K562 (cell line): ENCODE results near the gene SEC22C. TPM values are rescaled to one million over a fixed set of nuclear protein-coding genes. Genes with fewer than 3 reads are reported as not detected.

Experiments used
- CBX3 ChIP-seq, 2 experiments: IDR thresholded peaks; 1 replicate in 1 of 2; 2 replicates in 1 of 2; pipeline ENCODE4 v1.6.1; 2012; ENCODE audit warnings: inconsistent platforms in 2 of 2, low read length in 2 of 2, borderline replicate concordance in 1 of 2, control low read depth in 1 of 2
- DDX20 ChIP-seq: fragments of 450-650 bp; IDR thresholded peaks from 2 replicates; pipeline ENCODE4 v1.6.1; 2016; ENCODE audit warnings: missing genetic modification characterization, low read depth, mild to moderate bottlenecking, missing compliant biosample characterization, moderate library complexity
- E2F3 ChIP-seq: fragments of 250-450 bp; sonication (Bioruptor Pico); IDR thresholded peaks from 2 replicates; pipeline ENCODE4 v1.4.0; 2020; ENCODE audit warnings: mild to moderate bottlenecking
- HNRNPL ChIP-seq: fragments of 200-400 bp; formaldehyde crosslinking; IDR thresholded peaks from 2 replicates; pipeline ENCODE4 v1.6.1; 2017; ENCODE audit warnings: low read depth, mild to moderate bottlenecking, low read length
- NFYB ChIP-seq: IDR thresholded peaks from 2 replicates; pipeline ENCODE4 v1.6.1; 2011; ENCODE audit warnings: mild to moderate bottlenecking, moderate library complexity; ENCODE audit not compliant: insufficient read length; ENCODE audit errors: extremely low read depth
- POLR2B ChIP-seq: fragments of 450-650 bp; IDR thresholded peaks from 2 replicates; pipeline ENCODE4 v1.6.1; 2018; ENCODE audit warnings: low read depth; ENCODE audit not compliant: partially characterized antibody
- POU5F1 ChIP-seq: fragments of 150-350 bp; IDR thresholded peaks from 2 replicates; pipeline ENCODE4 v1.6.1; 2014; ENCODE audit warnings: borderline replicate concordance, low read length, low read depth, mild to moderate bottlenecking; ENCODE audit not compliant: partially characterized antibody
- RB1 ChIP-seq: fragments of 450-650 bp; IDR thresholded peaks from 2 replicates; pipeline ENCODE4 v1.6.1; 2017; ENCODE audit warnings: low read depth, mild to moderate bottlenecking
- RBM17 ChIP-seq: fragments of 200-400 bp; formaldehyde crosslinking; IDR thresholded peaks from 2 replicates; pipeline ENCODE4 v1.6.1; 2017; ENCODE audit warnings: low read depth, mild to moderate bottlenecking, low read length, borderline replicate concordance
- SAP30 ChIP-seq: fragments of 200-600 bp; sonication (generic); IDR thresholded peaks from 2 replicates; pipeline ENCODE4 v1.6.1; 2012; ENCODE audit warnings: borderline replicate concordance, low read depth, mild to moderate bottlenecking, moderate library complexity, low read length, control low read depth, inconsistent platforms; ENCODE audit not compliant: insufficient read depth, poor library complexity, severe bottlenecking
- SMARCC2 ChIP-seq: fragments of 450-650 bp; IDR thresholded peaks from 2 replicates; pipeline ENCODE4 v1.6.1; 2017; ENCODE audit warnings: antibody characterized with exemption, moderate library complexity, mild to moderate bottlenecking, low read depth
- SREBF1 ChIP-seq: fragments of 150-350 bp; IDR thresholded peaks from 2 replicates; pipeline ENCODE4 v1.6.1; 2014; ENCODE audit warnings: antibody characterized with exemption, low read depth, low read length, borderline replicate concordance
- U2AF1 ChIP-seq: fragments of 200-400 bp; formaldehyde crosslinking; optimal IDR thresholded peaks from 2 replicates; pipeline ENCODE3; 2017; ENCODE audit warnings: mild to moderate bottlenecking, low read depth, low read length, moderate library complexity
- ZNF140 ChIP-seq: fragments of 250-450 bp; sonication (Bioruptor Pico); IDR thresholded peaks from 2 replicates; pipeline ENCODE4 v1.8.0; 2021; ENCODE audit warnings: moderate library complexity, mild to moderate bottlenecking, inconsistent platforms
- ZNF212 ChIP-seq: fragments of 450-650 bp; formaldehyde crosslinking; IDR thresholded peaks from 2 replicates; pipeline ENCODE4 v1.4.0; 2020; ENCODE audit warnings: mild to moderate bottlenecking
- ZNF431 ChIP-seq: sonication (generic); formaldehyde crosslinking; IDR thresholded peaks from 2 replicates; pipeline ENCODE4 v1.8.0; 2022; ENCODE audit warnings: mild to moderate bottlenecking, missing genetic modification reagents
- ZNF830 ChIP-seq: fragments of 250-450 bp; sonication (Bioruptor Pico); IDR thresholded peaks from 2 replicates; pipeline ENCODE4 v1.5.0; 2021; ENCODE audit warnings: mild to moderate bottlenecking
- polyA plus RNA-seq, 8 experiments: library from polyadenylated mRNA; depleted of rRNA in 4 of 8; stranded (reverse) in 5 of 8; unstranded in 3 of 8; fragments of >200 nt; fragmentation: Nextera tagmentation in 2 of 8; fragmentation: Illumina TruSeq in 1 of 8; extraction: Ambion mirVana in 2 of 8; extraction: Trizol in 1 of 8; gene quantifications; 2 replicates each; pipeline versions ENCODE4 v1.2.1 to v1.2.3, GENCODE V29; 2011 to 2014; ENCODE audit warnings: inconsistent platforms in 1 of 8, missing spikeins in 1 of 8
- total RNA-seq, 7 experiments: library from RNA; depleted of rRNA in 6 of 7; stranded (reverse); fragments of >200 nt in 6 of 7; fragmentation: Illumina TruSeq in 2 of 7; extraction: Trizol in 2 of 7; gene quantifications; 2 replicates each; pipeline versions ENCODE4 v1.2.1 to v1.2.3, GENCODE V29; 2011 to 2021; ENCODE audit warnings: low replicate concordance in 1 of 7
- TF ChIP-seq, protein P1 (sequence below): conservative IDR thresholded peaks from 2 replicates; pipeline ENCODE4 v1.6.1; 2011; ENCODE audit warnings: low read depth, mild to moderate bottlenecking, low read length; ENCODE audit not compliant: control insufficient read depth
- TF ChIP-seq, protein P2 (sequence below): fragments of 250-450 bp; sonication (Bioruptor Pico); IDR thresholded peaks from 2 replicates; pipeline ENCODE4 v1.5.0; 2020; ENCODE audit warnings: mild to moderate bottlenecking
- TF ChIP-seq, protein P3 (sequence below): fragments of 250-450 bp; sonication (Bioruptor Pico); IDR thresholded peaks from 2 replicates; pipeline ENCODE4 v1.8.0; 2021; ENCODE audit warnings: mild to moderate bottlenecking, moderate library complexity
- TF ChIP-seq, protein P4 (sequence below): IDR thresholded peaks from 2 replicates; pipeline ENCODE4 v1.6.1; 2011; ENCODE audit warnings: borderline replicate concordance, low read depth, mild to moderate bottlenecking, moderate library complexity, low read length; ENCODE audit not compliant: insufficient read depth, poor library complexity, severe bottlenecking

Gene SEC22C
- total and polyA plus RNA-seq, 9 of the 15 experiments (the other 6 are each of a cell fraction or from before 2014, with no cell fraction given): 35.6 to 68.4 (median 50.7) TPM

DNA sequence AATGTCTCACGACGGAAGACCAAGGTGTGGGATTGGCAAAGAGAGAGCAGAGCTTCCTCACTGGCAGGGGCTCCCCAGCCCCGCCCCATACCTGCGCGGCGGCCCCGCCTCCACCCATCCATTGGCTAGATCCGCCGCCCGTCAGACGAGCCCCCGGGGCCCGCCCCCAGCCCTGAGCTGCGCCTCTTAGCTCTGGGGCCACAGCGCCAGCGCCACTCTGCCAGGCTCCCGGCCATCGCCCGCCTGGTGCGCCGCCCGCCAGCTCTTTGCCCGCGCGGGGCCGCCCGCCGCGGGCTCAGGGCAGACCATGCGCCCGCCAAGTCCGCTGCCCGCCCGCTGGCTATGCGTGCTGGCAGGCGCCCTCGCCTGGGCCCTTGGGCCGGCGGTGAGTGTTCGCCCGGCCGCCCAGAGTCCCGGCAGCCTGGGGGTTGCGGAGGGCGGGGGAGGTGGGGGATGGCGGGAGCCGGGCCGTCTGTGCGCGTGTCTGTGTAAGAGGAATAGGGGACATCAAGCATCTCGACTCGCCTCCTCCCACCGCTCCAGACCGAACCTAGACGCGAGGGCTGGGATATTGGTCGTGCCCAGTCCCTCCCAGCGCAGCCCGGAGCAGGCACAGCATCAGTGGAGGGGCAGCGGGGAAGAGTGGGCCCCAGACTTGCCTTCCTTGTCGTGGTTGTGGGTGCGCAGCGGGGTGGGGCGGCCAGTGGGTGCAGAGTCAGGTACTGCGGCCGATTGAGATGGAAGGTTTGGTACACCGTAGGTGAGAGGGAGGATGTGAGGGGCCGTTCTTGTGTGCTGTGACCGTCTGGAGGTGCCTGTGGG, 79.1 kb downstream of the SEC22C start, which contains the start of gene VIPR1 (continued):
- TF ChIP-seq POU5F1 (no peak), E2F3 (CRISPR knock-in tag) (no peak), RBM17 (no peak), HNRNPL (peak; percentile 78; the same call in 1 of the 2 replicates), ZNF212 (CRISPR knock-in tag) (no peak), ZNF431 (CRISPR knock-in tag) (no peak), DDX20 (tag) (no peak), POLR2B (no peak), U2AF1 (no peak), ZNF140 (CRISPR knock-in tag) (no peak), CBX3 (IDR thresholded peaks at IDR 0.05; ENCODE audit: borderline replicate concordance in 1 of 2, low read length in 2 of 2) (no peak), SMARCC2 (no peak), SREBF1 (no peak), RB1 (peak; percentile 46; the same call in 1 of the 2 replicates), NFYB (peak; percentile 99), SAP30 (no peak), ZNF830 (CRISPR knock-in tag) (no peak)
- TF ChIP-seq, protein P1, sequence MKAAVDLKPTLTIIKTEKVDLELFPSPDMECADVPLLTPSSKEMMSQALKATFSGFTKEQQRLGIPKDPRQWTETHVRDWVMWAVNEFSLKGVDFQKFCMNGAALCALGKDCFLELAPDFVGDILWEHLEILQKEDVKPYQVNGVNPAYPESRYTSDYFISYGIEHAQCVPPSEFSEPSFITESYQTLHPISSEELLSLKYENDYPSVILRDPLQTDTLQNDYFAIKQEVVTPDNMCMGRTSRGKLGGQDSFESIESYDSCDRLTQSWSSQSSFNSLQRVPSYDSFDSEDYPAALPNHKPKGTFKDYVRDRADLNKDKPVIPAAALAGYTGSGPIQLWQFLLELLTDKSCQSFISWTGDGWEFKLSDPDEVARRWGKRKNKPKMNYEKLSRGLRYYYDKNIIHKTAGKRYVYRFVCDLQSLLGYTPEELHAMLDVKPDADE: 0 out of 2 replicates have a peak, but pooled peaks have one; percentile 42
- TF ChIP-seq, protein P2, sequence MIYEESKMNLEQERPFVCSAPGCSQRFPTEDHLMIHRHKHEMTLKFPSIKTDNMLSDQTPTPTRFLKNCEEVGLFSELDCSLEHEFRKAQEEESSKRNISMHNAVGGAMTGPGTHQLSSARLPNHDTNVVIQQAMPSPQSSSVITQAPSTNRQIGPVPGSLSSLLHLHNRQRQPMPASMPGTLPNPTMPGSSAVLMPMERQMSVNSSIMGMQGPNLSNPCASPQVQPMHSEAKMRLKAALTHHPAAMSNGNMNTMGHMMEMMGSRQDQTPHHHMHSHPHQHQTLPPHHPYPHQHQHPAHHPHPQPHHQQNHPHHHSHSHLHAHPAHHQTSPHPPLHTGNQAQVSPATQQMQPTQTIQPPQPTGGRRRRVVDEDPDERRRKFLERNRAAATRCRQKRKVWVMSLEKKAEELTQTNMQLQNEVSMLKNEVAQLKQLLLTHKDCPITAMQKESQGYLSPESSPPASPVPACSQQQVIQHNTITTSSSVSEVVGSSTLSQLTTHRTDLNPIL: no peak
- TF ChIP-seq, protein P3, sequence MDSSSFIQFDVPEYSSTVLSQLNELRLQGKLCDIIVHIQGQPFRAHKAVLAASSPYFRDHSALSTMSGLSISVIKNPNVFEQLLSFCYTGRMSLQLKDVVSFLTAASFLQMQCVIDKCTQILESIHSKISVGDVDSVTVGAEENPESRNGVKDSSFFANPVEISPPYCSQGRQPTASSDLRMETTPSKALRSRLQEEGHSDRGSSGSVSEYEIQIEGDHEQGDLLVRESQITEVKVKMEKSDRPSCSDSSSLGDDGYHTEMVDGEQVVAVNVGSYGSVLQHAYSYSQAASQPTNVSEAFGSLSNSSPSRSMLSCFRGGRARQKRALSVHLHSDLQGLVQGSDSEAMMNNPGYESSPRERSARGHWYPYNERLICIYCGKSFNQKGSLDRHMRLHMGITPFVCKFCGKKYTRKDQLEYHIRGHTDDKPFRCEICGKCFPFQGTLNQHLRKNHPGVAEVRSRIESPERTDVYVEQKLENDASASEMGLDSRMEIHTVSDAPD (CRISPR knock-in tag): no peak
- TF ChIP-seq, protein P4, sequence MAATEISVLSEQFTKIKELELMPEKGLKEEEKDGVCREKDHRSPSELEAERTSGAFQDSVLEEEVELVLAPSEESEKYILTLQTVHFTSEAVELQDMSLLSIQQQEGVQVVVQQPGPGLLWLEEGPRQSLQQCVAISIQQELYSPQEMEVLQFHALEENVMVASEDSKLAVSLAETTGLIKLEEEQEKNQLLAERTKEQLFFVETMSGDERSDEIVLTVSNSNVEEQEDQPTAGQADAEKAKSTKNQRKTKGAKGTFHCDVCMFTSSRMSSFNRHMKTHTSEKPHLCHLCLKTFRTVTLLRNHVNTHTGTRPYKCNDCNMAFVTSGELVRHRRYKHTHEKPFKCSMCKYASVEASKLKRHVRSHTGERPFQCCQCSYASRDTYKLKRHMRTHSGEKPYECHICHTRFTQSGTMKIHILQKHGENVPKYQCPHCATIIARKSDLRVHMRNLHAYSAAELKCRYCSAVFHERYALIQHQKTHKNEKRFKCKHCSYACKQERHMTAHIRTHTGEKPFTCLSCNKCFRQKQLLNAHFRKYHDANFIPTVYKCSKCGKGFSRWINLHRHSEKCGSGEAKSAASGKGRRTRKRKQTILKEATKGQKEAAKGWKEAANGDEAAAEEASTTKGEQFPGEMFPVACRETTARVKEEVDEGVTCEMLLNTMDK: peak; percentile 3
